CD4-positive, alpha-beta T cell treated with Interleukin-6 at 100 ng/mL for 8 hours (primary cell): ENCODE measurements around the gene TCAIM.
"Not testable (repeated sequence)": the region's sequence is repeated elsewhere in the genome, so short reads cannot be mapped to it uniquely, and the experiment has no call there.

ENCODE experiments used
- DNase-seq: peaks from one replicate; pipeline ENCODE4 v3.0.0-alpha.2; 2020; ENCODE audit warnings: mixed read lengths, low spot score

TCAIM gene

DNA sequence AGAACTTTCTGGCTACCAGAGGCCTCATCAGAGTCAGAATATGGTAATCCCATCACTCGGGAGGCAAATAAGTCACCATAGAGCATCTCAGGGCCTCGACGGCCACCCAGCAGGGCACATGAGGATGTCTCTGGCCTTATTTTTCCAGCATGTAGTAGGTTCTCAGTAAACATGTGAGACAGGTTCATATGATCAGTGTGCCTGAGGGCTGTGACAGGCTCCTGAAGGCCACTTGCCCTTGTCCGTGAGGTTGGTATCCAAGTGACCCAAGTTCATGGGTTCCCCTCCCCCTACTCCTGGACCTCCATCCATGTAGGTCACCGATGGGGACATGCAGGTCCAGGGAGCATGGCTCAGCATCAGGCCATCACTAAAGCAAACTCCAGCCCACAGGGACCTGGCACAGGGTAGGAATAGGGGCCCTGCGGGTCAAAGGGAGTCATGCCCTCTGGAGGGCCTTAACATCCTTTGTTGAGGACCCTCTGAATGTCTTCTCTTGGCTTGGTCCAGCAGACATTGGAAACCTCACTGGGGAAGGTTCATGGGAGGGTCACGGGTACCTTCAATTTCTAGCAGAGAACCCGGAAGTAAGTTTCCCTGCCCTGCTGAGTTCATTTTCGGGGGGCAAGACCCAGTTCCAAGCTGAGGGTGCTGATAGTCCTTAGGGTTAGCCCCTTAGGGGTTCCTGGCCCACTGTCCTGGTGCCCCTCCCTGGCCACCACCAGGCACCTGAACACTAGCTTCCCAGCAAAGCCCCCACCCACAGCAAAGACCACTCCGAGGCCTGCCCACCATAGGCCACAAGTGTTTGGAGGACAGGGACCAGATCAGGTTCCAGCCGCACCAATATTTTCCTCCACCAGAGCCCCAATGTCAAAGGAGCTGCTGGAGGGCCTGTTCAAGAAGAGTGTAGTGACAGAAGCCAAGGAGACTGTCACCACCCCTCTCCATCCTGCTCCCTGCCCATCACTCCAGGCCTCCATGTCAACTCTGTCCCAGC is 77.8 kb downstream of the TCAIM start:
- DNase-seq = no peak

DNA sequence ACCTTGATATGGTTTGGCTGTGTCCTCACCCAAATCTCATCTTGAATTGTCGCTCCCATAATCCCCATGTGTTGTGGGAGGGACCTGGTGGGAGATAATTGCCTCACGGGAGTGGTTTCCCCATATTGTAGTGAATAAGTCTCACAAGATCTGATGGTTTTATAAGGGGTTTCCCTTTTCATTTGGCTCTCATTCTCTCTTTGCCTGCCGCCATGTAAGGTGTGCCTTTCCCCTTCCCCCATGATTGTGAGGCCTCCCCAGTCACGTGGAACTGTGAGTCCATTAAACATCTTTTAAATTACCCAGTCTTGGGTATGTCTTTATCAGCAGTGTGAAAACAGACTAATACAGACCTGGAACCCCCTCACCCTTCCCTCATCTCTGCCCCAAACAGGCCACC is 79.6 kb downstream of the TCAIM start:
- not testable (repeated sequence) for DNase-seq

GRCh38 chr3:44418549-44418948 is 80.0 kb downstream of the TCAIM start:
- DNase-seq = no peak

GRCh38 chr3:44419116-44419922 is 80.8 kb downstream of the TCAIM start:
- DNase-seq = no peak

DNA sequence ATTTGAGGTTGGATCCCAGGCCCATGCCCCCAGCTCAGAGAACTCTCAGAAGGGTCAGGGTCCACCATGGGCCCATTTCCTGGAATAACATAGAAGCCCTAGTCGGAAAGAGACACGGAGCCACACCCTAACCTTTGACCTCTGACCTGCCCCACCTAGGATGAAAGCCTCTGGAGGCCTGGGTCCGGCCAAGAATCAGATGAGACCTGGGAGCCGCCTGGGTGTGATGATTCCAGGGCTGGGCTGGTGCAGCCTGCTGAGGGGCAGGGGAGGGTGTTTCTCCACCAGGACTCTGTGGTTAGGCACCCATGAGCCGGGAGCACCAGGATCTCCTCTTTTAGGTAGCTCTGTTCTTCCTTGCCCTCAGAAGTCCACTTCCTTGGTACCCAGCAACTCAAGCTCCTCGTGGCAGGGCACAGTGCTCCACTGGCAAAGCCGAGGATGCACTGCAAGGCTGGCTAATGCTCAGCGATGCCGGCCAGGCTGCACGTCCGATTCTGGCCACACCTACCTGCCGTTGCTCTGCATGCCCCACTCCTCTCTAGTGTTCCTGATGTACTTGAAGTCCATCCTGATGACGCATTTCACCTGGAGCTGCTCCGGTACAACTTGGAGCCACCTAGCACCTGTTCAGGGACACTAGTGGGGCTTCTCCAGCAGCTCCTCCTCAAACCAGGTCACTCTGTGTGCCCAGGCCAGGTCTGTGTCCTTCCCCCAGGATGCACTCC is 81.5 kb downstream of the TCAIM start:
- no peak for DNase-seq

GRCh38 chr3:44420676-44421075 is 82.1 kb downstream of the TCAIM start:
- no peak for DNase-seq

DNA sequence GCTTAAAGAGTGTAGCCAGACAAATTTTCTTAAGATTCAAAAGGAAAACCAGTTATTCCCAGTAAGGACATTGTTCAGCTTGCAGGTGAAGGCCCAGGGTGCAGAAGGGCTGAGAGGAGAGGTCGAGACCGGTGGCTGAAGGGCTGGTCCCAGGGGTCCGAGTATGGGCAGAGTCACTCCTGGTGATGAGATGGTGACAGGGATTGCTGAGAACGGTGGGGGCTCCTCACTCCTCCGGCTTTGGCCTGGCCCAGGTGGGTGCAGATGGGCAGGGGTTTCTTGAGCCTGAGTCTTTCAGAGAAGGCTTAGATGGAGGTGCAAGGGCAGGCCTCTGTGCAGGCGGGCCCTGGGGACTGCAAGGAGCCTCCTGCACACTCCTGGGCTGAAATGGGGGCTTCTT is 82.7 kb downstream of the TCAIM start:
- DNase-seq = no peak

DNA sequence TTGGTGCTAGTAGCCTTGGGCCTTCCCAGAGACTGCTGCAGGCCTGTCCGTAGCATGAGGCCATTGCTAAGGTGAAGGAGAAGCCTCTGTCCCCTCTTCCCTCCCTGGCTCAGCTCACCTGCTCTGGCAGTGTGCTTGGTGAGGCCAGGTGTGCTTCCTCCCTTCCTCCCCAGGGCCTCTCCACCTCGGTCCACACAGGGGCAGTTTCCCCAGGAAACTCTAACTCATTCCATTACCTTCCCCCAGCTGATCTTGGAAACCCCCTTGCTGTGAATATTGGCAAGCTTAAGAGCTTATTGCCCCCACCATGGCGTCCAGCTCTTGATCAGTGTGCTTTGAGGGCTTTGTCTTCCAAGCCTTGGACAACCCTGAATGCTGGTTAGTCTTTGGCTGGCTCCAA is 86.2 kb downstream of the TCAIM start:
- no peak for DNase-seq

GRCh38 chr3:44427683-44428082 is 89.1 kb downstream of the TCAIM start:
- DNase-seq = no peak

GRCh38 chr3:44428910-44429309 is 90.3 kb downstream of the TCAIM start:
- DNase-seq = no peak

DNA sequence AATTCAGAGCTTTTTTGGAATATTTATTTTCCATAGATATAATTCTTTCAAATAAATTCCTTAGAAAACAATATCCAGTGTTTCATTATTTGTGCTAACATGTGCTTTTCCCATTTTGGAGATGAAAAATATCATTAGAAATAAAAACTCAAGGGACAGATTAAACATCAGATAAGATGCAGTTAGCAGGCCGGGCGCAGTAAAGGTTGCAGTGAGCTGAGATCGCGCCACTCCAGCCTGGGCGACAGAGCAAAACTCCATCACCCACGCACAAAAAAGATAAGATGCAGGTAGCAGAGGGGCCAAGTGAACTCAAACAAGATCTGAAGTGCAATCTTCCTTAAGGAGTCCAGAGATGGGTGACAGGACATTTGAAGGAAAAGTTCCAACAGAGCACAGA is 90.9 kb downstream of the TCAIM start:
- DNase-seq = no peak

GRCh38 chr3:44430466-44430865 is 91.9 kb downstream of the TCAIM start:
- DNase-seq = no peak

DNA sequence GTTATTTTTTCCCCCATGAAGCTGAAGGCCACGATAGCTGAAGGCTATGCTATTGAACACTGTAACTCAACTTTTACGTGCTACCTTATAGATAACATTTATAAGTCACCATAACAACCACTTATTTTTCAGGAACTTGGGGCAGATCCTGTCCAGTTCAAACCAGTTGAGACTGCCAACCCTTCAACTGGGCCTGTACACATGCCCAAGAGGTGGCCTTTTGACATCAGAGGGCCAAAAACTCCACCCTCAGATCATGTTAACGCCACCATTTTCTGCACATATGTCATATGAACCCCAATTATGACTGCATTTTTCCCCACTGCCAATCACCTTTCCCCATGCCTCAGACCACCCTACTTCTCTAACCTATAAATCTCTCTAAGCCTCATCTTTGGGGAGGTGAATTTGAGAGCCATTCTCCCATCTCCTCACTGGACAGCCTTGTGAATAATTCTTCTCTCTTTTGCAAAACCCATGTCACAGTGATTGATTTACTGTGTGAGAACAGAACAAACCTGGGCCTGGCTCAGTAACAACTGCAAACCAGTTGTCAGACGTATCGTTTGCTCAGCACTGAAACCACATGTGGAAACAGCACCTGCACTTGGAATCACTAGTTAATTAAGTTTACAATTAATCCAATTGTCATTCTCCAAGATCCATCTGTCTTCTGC is 96.4 kb downstream of the TCAIM start:
- DNase-seq = no peak

- no peak for DNase-seq
Measured at GRCh38 chr3:44436181-44436580, 97.6 kb downstream of the TCAIM start.

DNA sequence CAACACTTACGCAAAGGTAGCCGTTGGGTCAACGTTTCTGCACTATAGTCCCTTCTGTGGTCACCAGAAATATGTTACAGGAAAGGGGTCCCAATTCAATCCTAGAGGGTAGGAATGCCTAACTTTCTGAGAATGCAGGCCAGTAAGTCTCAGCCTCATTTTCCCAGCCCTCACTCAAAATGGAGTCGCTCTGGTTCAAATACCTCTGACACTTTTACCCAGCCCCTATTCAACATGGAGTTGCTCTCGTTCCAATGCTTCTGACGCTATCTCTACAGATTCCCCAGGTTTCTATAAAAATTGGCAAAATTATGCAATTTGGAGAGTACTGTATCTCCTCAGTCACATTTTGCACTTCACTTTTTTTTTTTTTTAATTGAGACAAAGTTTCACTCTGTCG is 99.2 kb downstream of the TCAIM start:
- no peak for DNase-seq

- peak; percentile 59 for DNase-seq
Measured at GRCh38 chr3:44439499-44440295, 101.1 kb downstream of the TCAIM start.

GRCh38 chr3:44442596-44443309 is 104.2 kb downstream of the TCAIM start:
- DNase-seq = no peak

DNA sequence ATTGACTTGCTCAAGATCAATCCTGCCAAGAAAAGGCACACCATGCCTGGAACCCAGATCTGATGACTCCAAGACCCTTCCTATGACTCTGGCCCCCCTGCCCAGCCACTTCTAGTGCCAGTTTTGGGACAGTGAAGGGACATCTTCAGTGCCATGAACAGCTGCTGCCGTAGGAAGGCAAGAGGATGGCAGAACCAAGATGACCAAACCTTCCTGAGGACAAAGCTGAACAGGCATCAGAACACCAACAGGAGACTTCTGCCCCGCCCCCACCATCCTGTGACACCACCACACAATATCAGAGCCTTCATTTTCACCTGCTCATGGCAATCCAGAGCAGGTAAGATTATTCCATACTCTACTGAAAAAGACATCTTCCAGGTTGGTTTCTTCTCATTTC is 105.9 kb downstream of the TCAIM start:
- no peak for DNase-seq

DNA sequence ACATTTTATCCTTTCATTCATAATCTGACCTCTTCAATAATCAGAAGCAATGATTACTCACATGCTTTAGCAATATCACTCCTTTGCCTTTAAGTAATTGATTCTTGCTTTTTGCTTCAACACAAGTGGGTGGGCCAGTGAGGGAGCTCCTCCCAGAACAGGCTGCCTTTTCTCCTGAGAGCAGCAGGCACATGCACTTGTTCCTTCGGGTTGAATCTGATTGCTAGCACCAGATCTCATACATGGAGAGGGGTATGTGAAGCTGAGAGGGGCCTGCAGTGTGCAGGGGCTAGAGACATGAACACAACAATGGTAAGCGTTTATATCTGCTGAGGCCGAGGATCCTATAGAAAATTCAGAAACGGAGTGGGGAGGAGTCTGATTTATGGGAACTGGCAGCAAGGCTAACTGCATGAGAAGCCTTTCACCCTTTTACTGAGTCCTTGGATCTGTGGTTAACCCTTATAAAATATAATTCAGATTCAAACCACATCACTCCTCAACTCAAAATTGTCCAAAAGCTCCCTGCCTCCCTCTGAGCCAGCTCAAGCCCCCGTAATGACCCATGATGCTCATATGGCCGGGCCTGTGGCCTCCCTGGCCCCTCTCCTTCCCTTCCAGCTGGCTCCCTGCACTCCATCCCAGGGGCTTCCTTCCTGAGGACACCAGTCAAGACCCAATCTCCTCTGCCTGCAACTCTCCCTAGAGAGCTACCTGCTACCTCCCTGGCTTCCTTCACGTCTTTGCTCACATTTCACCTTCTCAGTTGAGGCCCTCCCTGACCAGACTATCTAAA is 106.5 kb downstream of the TCAIM start:
- no peak for DNase-seq
